SU-DHL-6 (cell line): ENCODE measurements around the gene SLX4IP.
A peak's percentile ranks its signal among the peaks of the same experiment; 100 is the strongest.

Source experiments
- H2AFZ ChIP-seq: fragments of 200-600 bp; sonication (generic); 2 replicates; pipeline ENCODE4 v1.6.1; 2014; ENCODE audit warnings: low read depth, mild to moderate bottlenecking, moderate library complexity, mixed read lengths, antibody characterized with exemption, low read length; ENCODE audit not compliant: severe bottlenecking
- H3F3A ChIP-seq: fragments of 200-600 bp; shearing (Covaris generic); 2 replicates; pipeline ENCODE4 v1.6.0; 2016; ENCODE audit warnings: antibody characterized with exemption, mild to moderate bottlenecking; ENCODE audit not compliant: insufficient read depth
- H3K27ac ChIP-seq: fragments of 200-600 bp; sonication (generic); 2 replicates; pipeline ENCODE4 v1.5.1; 2016; ENCODE audit warnings: low read depth, mild to moderate bottlenecking, low read length, moderate library complexity, mixed read lengths
- H3K27me3 ChIP-seq: fragments of 200-600 bp; sonication (generic), shearing (Covaris generic); 2 replicates; pipeline ENCODE4 v1.6.0; 2014; ENCODE audit warnings: mild to moderate bottlenecking, low read length
- H3K36me3 ChIP-seq: fragments of 200-600 bp; sonication (generic); 2 replicates; pipeline ENCODE4 v1.6.1; 2014; ENCODE audit warnings: mild to moderate bottlenecking, low read length, mixed read lengths
- H3K4me2 ChIP-seq: fragments of 300-600, 200-600 bp; shearing (Covaris generic), sonication (generic); 2 replicates; pipeline ENCODE4 v1.6.0; 2014; ENCODE audit warnings: low read length, low read depth, mild to moderate bottlenecking; ENCODE audit not compliant: poor library complexity, severe bottlenecking
- H3K4me3 ChIP-seq: fragments of 200-600 bp; sonication (generic); 2 replicates; pipeline ENCODE4 v1.5.1; 2014; ENCODE audit warnings: antibody characterized with exemption, low read length, mild to moderate bottlenecking, mixed read lengths; ENCODE audit not compliant: insufficient read depth, poor library complexity, severe bottlenecking
- H3K79me2 ChIP-seq: fragments of 200-600 bp; sonication (generic); 2 replicates; pipeline ENCODE4 v1.6.1; 2014; ENCODE audit warnings: mild to moderate bottlenecking, low read length, moderate library complexity; ENCODE audit not compliant: insufficient read depth
- H3K9ac ChIP-seq: fragments of 200-600 bp; sonication (generic); 2 replicates; pipeline ENCODE4 v1.7.0; 2014; ENCODE audit warnings: mild to moderate bottlenecking, low read length
- H3K9me2 ChIP-seq: fragments of 200-600 bp; sonication (generic); replicated peaks from 2 replicates; pipeline ENCODE4 v1.6.1; 2014; ENCODE audit warnings: low read length; ENCODE audit not compliant: insufficient read depth
- H3K9me3 ChIP-seq: fragments of 200-600 bp; sonication (generic); 2 replicates; pipeline ENCODE4 v1.6.1; 2014; ENCODE audit warnings: low read length, mixed read lengths; ENCODE audit not compliant: insufficient read depth
- H4K20me1 ChIP-seq: fragments of 200-600 bp; sonication (generic); 2 replicates; pipeline ENCODE4 v1.6.1; 2014; ENCODE audit warnings: low read depth, mild to moderate bottlenecking, antibody characterized with exemption, low read length, moderate library complexity, mixed read lengths
- CTCF ChIP-seq: fragments of 200-600 bp; sonication (generic); IDR thresholded peaks from one replicate; pipeline ENCODE4 v1.5.1; 2017; ENCODE audit warnings: antibody characterized with exemption, mild to moderate bottlenecking, low read length, moderate library complexity; ENCODE audit not compliant: insufficient read depth, poor library complexity, severe bottlenecking
- EZH2phosphoT487 ChIP-seq: fragments of 200-600 bp; sonication (generic), shearing (Covaris generic); conservative IDR thresholded peaks from 2 replicates; pipeline ENCODE4 v1.6.1; 2018; ENCODE audit warnings: mild to moderate bottlenecking, antibody characterized with exemption, low read length, moderate library complexity, mixed read lengths

Gene SLX4IP

GRCh38 chr20:10475225-10475624 lies 40.1 kb downstream of the SLX4IP start:
- no peaks in the 10 kb centered on the region for H3K9me2 ChIP-seq
- H3K27ac ChIP-seq, result no peak overlapping the region
- no peaks in the 10 kb centered on the region for H4K20me1 ChIP-seq
- H3K4me3 ChIP-seq, result no peak overlapping the region
- no peaks in the 10 kb centered on the region for H3K27me3 ChIP-seq
- TF ChIP-seq CTCF, result no peak
- TF ChIP-seq EZH2phosphoT487, result no peak
- no peak overlapping the region for H3K9ac ChIP-seq
- H3K9me3 ChIP-seq, result no peaks in the 10 kb centered on the region
- H3K79me2 ChIP-seq, result peaks cover 19% of the 10 kb centered on the region; the same call in 1 of the 2 replicates
- H3K4me2 ChIP-seq, result no peak overlapping the region
- no peak overlapping the region for H2AFZ ChIP-seq
- no peaks in the 10 kb centered on the region; the same call in 1 of the 2 replicates for H3F3A ChIP-seq
- no peaks in the 10 kb centered on the region for H3K36me3 ChIP-seq

GRCh38 chr20:10476319-10476724 lies 41.2 kb downstream of the SLX4IP start:
- Histone ChIP-seq H3K4me2 (peak overlapping the region; percentile 40), H3K36me3 (no peaks in the 10 kb centered on the region), H4K20me1 (no peaks in the 10 kb centered on the region), H3K9me3 (no peaks in the 10 kb centered on the region), H3K79me2 (peaks cover 19% of the 10 kb centered on the region; the same call in 1 of the 2 replicates), H3K27ac (peak overlapping the region; percentile 30), H3K9me2 (no peaks in the 10 kb centered on the region), H3K27me3 (no peaks in the 10 kb centered on the region), H2AFZ (no peak overlapping the region), H3F3A (no peaks in the 10 kb centered on the region; the same call in 1 of the 2 replicates), H3K4me3 (no peak overlapping the region), H3K9ac (no peak overlapping the region)
- no peak for TF ChIP-seq EZH2phosphoT487
- TF ChIP-seq CTCF, result no peak

- Histone ChIP-seq H3K4me3 (no peak overlapping the region), H3K27ac (no peak overlapping the region), H3K27me3 (no peaks in the 10 kb centered on the region), H3K9me3 (no peaks in the 10 kb centered on the region), H3F3A (no peaks in the 10 kb centered on the region; the same call in 1 of the 2 replicates), H4K20me1 (no peaks in the 10 kb centered on the region), H3K9me2 (no peaks in the 10 kb centered on the region), H3K79me2 (peaks cover 22% of the 10 kb centered on the region), H2AFZ (no peak overlapping the region), H3K36me3 (no peaks in the 10 kb centered on the region), H3K4me2 (no peak overlapping the region), H3K9ac (no peak overlapping the region)
- no peak for TF ChIP-seq CTCF
- TF ChIP-seq EZH2phosphoT487, result no peak
Measured at GRCh38 chr20:10478205-10478604, 43.1 kb downstream of the SLX4IP start.
